Measurements from ENCODE around the gene PRKCH.

DNA sequence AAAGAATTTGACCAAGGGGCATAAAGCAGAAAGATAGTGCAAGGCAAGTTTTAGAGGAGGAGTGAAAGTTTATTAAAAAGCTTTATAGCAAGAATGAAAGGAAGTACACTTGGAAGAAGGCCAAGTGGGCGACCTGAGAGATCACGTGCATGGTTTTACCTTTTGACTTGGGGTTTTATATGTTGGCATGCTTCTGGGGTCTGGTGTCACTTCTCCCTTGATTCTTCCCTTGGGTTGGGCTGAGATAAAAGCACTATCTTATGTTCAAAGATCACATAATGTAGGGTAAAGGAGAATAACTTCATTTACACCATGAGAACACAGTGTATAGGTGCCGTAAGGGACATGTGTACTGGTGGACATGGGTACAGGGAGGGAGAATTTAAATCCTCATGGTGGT lies 22.6 kb upstream of the PRKCH start:
- TF ChIP-seq, protein P1, sequence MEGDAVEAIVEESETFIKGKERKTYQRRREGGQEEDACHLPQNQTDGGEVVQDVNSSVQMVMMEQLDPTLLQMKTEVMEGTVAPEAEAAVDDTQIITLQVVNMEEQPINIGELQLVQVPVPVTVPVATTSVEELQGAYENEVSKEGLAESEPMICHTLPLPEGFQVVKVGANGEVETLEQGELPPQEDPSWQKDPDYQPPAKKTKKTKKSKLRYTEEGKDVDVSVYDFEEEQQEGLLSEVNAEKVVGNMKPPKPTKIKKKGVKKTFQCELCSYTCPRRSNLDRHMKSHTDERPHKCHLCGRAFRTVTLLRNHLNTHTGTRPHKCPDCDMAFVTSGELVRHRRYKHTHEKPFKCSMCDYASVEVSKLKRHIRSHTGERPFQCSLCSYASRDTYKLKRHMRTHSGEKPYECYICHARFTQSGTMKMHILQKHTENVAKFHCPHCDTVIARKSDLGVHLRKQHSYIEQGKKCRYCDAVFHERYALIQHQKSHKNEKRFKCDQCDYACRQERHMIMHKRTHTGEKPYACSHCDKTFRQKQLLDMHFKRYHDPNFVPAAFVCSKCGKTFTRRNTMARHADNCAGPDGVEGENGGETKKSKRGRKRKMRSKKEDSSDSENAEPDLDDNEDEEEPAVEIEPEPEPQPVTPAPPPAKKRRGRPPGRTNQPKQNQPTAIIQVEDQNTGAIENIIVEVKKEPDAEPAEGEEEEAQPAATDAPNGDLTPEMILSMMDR (IDR thresholded peaks at IDR 0.05) = no peak
- no peak for TF ChIP-seq POLR2A (IDR thresholded peaks at IDR 0.05)
